Measurements from ENCODE around the gene SEC22A. TPM values are rescaled to one million over a fixed set of nuclear protein-coding genes. Genes with fewer than 3 reads are reported as not detected.

The SEC22A gene
- total and polyA plus RNA-seq, 2 of the 13 experiments (the other 11 are each of a cell fraction or from before 2014, with no cell fraction given), result 14.1 to 17.3 TPM

DNA sequence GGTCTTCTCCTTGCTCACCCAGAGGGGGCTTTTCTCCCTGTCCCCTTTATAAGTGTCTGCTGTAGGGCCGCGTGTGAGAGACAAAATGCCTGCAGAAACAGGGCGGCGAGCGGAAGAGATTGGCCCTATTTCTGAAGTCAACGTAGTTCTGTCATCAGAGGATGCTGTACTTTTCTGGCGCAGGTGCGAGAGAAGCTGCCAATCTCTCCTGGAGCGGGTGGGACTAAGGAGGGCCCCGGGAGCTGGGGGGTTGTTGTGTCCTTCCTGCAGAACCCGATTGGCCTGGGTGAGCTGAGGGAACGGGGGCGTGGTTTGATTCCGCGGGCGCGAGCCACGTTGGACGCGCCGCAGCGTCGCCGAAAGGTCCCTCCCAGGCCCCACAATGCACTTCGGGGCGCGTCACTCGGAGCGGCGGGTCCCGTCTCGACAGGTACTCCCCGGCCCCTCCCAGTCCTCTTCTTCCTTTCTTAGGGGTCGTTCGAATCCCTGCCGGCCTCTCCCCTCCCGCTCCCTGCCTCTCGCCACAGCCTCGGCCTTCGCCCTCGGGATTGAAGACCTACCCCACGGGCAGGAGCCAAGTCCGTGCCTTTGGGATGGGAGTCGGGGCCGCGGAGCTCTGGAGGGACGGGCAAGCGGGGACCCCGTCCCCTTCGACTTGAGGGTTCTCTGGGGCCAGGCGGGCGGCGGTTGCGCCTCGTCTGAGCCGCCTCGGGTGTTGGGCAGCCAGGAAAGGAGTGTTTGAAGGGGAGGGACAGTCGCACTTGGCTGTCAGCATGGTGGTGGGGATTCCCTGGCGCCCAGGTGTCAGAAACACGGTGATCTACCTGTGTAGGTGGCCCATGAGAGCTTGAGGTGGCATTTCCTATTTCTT, at the start of gene SEC22A (continued):
- 0 out of 2 replicates have a peak, but pooled peaks have one; percentile 12 for TF ChIP-seq TFE3 (CRISPR knock-in tag; IDR thresholded peaks at IDR 0.05)
- no peak for TF ChIP-seq RELA (CRISPR knock-in tag; IDR thresholded peaks at IDR 0.05)
- no peak for TF ChIP-seq ZKSCAN1 (IDR thresholded peaks at IDR 0.05; ENCODE audit: low read length)
- TF ChIP-seq ZSCAN25 (CRISPR knock-in tag; IDR thresholded peaks at IDR 0.05), result no peak
- TF ChIP-seq ZNF333 (CRISPR knock-in tag; IDR thresholded peaks at IDR 0.05; ENCODE audit: borderline replicate concordance), result no peak
- TF ChIP-seq KMT2B (CRISPR knock-in tag; IDR thresholded peaks at IDR 0.05), result peak; percentile 87
- no peak for TF ChIP-seq PCBP2 (optimal IDR thresholded peaks at IDR 0.05; ENCODE audit: low read depth, low read length, poor library complexity, severe bottlenecking)
- TF ChIP-seq RAD21 (CRISPR knock-in tag; IDR thresholded peaks at IDR 0.05), result peak; percentile 5; the same call in 1 of the 2 replicates
- no peak for TF ChIP-seq PLRG1 (conservative IDR thresholded peaks at IDR 0.05)
- TF ChIP-seq KLF6 (CRISPR knock-in tag; IDR thresholded peaks at IDR 0.05), result no peak
- TF ChIP-seq, protein P1, sequence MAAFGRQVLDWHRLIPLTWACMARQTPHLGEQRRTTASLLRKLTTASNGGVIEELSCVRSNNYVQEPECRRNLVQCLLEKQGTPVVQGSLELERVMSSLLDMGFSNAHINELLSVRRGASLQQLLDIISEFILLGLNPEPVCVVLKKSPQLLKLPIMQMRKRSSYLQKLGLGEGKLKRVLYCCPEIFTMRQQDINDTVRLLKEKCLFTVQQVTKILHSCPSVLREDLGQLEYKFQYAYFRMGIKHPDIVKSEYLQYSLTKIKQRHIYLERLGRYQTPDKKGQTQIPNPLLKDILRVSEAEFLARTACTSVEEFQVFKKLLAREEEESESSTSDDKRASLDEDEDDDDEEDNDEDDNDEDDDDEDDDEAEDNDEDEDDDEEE (CRISPR knock-in tag; IDR thresholded peaks at IDR 0.05), result peak; percentile 45; the same call in 1 of the 2 replicates
- TF ChIP-seq HHEX (CRISPR knock-in tag; IDR thresholded peaks at IDR 0.05), result no peak
- peak; percentile 67 for TF ChIP-seq ATF7-NPFF (CRISPR knock-in tag; IDR thresholded peaks at IDR 0.05; ENCODE audit: low read depth)
- peak; percentile 74 for TF ChIP-seq NFYC (CRISPR knock-in tag; IDR thresholded peaks at IDR 0.05)
- peak; percentile 76 for TF ChIP-seq AGO1 (IDR thresholded peaks at IDR 0.05; ENCODE audit: low read depth, low read length, poor library complexity, severe bottlenecking)
- TF ChIP-seq ZBTB2 (CRISPR knock-in tag; IDR thresholded peaks at IDR 0.05; ENCODE audit: low read depth), result no peak
- TF ChIP-seq FOXA1 (IDR thresholded peaks at IDR 0.05), result no peak
- no peak for TF ChIP-seq FOXA1 (CRISPR knock-in tag; IDR thresholded peaks at IDR 0.05)
- no peak for TF ChIP-seq ZNF629 (CRISPR knock-in tag; conservative IDR thresholded peaks at IDR 0.05)
- TF ChIP-seq ZNF354B (CRISPR knock-in tag; IDR thresholded peaks at IDR 0.05), result no peak
- no peak for TF ChIP-seq ZNF703 (CRISPR knock-in tag; IDR thresholded peaks at IDR 0.05; ENCODE audit: borderline replicate concordance)
- TF ChIP-seq PPARG (CRISPR knock-in tag; conservative IDR thresholded peaks at IDR 0.05), result no peak
- no peak for TF ChIP-seq MEIS2 (CRISPR knock-in tag; IDR thresholded peaks at IDR 0.05)
- TF ChIP-seq TP53 (CRISPR knock-in tag; conservative IDR thresholded peaks at IDR 0.05), result no peak
- no peak for TF ChIP-seq ZNF441 (CRISPR knock-in tag; IDR thresholded peaks at IDR 0.05; ENCODE audit: borderline replicate concordance)
- 0 out of 2 replicates have a peak, but pooled peaks have one; percentile 71 for TF ChIP-seq ZNF839 (CRISPR knock-in tag; IDR thresholded peaks at IDR 0.05; ENCODE audit: borderline replicate concordance)
- TF ChIP-seq, protein P2, sequence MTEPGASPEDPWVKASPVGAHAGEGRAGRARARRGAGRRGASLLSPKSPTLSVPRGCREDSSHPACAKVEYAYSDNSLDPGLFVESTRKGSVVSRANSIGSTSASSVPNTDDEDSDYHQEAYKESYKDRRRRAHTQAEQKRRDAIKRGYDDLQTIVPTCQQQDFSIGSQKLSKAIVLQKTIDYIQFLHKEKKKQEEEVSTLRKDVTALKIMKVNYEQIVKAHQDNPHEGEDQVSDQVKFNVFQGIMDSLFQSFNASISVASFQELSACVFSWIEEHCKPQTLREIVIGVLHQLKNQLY (CRISPR knock-in tag; IDR thresholded peaks at IDR 0.05), result no peak
- no peak for TF ChIP-seq CENPT (CRISPR knock-in tag; IDR thresholded peaks at IDR 0.05; ENCODE audit: low read depth)
- no peak for TF ChIP-seq TCF7 (IDR thresholded peaks at IDR 0.05; ENCODE audit: low read depth)
